ENCODE data around the gene MTMR4.
"Not testable (repeated sequence)": the region's sequence is repeated elsewhere in the genome, so short reads cannot be mapped to it uniquely, and the experiment has no call there.

- TF ChIP-seq CTCF (IDR thresholded peaks at IDR 0.05; ENCODE audit: poor library complexity, severe bottlenecking); EZH2 (IDR thresholded peaks at IDR 0.05; ENCODE audit: borderline replicate concordance, insufficient read depth, low read length, poor library complexity, severe bottlenecking); SMC3 (conservative IDR thresholded peaks at IDR 0.05; ENCODE audit: poor library complexity); TAF1 (IDR thresholded peaks at IDR 0.05; ENCODE audit: low read depth); RAD21 (conservative IDR thresholded peaks at IDR 0.05); EP300 (conservative IDR thresholded peaks at IDR 0.05; ENCODE audit: poor library complexity, severe bottlenecking): not testable (repeated sequence)
Measured at GRCh38 chr17:58481798-58482197, 32.6 kb downstream of the MTMR4 start.

All from neural cell (in vitro differentiated cells).